Daoy (cell line): Measurements from ENCODE around the gene TOX3. TPM values are rescaled to one million over a fixed set of nuclear protein-coding genes. Genes with fewer than 3 reads are reported as not detected.

Experiments
- DNase-seq: peaks from one replicate; pipeline ENCODE4 v3.0.0-alpha.2; 2015; ENCODE audit warnings: low read depth
- total RNA-seq: library from RNA; depleted of rRNA; stranded (reverse); fragments of >200 nt; shearing (Covaris generic); gene quantifications from 2 replicates; pipeline ENCODE4 v1.2.3, GENCODE V29; 2014

Gene TOX3
- total RNA-seq, 1 experiment from 2014 or later = not detected

- DNase-seq = no peak
Observed at GRCh38 chr16:52563767-52564611, 17.0 kb upstream of the TOX3 start.

DNA sequence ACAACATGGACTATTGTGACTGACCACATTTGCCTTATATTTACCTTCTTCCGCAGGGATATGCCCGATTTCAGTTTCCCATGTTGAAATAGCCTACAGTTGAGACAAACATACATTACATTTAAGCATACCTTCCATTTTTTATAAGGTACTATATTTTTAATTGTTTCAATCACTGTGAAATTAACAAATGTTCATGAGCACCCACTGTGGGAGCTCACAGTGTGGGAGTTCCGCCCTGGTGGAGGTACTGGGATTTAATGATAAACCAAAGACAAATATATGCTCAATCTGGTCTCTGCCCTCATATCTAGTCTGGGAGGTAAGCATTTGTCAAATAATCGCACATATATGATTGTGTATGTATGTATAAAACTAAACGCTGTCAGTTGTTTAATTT is 15.8 kb upstream of the TOX3 start:
- DNase-seq = no peak

DNA sequence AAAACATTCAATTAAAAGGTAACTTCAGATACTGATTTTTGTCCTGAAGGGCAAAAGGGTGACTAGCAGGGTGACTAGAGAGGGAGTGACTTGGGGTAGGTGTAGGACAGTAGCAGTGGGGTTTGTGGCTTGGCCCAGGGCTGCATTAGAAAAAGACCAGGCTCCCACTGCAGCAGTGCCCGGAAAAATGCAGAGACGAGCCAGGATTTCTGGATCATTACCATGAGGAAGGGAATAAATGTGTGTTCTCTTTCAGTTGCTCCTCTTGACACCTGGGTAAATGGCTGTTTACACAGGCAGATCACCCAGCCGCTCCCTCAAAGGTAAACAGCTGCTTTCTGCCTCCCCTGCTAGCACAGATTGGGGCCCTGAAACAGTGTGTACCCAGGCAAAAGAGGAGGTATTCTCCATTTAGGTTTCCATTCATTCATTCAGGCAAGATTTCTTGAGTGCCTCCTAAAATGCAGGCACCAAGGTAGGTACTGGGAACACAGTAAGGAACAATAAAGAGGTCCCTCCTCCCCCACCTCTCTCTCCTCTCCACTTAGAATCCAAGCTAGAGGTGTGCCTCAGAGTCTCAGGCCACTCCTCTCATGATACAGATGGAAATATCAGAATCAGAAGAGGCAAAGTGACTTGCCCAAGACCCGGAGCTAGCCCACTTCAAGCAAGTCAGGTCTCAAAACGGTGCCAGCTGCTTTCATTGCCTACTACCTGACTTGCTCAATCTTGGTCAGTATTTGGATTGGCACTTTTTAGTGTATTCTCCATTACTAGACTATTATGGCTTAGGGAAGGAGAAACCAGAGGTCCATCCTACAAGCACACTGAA is 15.2 kb upstream of the TOX3 start:
- DNase-seq = no peak

DNA sequence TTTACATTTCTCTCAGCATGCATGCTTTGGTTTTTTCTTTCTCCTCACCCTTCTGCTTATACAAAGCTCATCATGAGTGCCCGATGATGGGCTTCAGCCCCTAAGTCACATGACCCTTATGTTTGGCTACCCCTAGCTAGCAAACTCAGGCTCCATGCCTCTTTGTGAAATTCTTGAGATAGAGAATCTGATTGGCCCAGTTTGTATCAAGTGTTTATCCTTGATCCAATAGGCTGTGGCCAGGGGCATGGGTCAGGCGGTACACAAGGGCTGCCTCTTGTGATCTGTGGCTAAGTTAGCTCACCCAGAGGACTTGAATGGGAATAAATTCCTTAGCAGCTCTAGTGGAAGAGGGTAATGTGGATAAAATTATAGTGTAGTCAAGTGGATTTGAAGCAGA is 11.5 kb upstream of the TOX3 start:
- no peak for DNase-seq

GRCh38 chr16:52557236-52557635 is 10.3 kb upstream of the TOX3 start:
- DNase-seq = no peak

- no peak for DNase-seq
Observed at GRCh38 chr16:52556083-52556482, 9.1 kb upstream of the TOX3 start.

- no peak for DNase-seq
Observed at GRCh38 chr16:52555572-52555971, 8.6 kb upstream of the TOX3 start.

GRCh38 chr16:52554334-52554733 is 7.4 kb upstream of the TOX3 start:
- DNase-seq = no peak

DNA sequence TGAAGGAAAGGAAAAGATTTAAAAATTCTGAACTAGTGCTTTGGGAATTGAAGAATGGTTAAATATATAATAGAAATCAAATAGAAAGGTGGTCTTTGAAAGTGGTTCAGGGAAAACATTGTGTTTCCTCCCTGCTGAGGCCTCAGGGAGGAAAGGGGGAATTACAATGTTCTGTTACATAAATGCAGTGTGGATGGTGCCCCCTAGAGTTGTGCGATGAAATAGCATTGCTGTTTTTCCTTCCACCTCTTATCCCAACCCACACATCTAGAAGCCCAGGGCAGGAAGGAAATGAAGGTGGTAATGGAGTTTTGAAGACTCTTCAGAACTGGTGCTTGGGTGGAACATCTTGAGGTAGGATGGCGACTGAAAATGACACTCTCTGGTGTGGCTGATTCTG is 6.4 kb upstream of the TOX3 start:
- no peak for DNase-seq

DNA sequence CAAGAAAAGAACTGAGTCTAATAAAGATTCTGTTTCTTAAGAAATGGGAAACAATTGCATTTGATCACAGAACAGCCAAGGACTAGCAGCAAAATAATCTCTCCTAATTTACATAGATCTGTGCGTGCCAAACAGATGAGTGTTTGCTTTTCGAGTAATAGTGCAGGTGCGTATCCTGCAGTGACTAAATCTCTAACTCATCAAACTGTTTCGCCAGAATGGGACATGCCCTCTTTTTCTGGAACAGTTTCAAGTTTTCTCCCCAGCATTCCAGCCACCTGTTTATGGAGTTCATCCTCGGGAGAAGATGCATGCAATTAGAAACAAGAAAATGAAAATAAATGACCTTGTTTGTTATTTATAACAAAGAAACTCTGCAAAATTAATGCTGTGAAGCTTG is 5.7 kb upstream of the TOX3 start:
- no peak for DNase-seq

DNA sequence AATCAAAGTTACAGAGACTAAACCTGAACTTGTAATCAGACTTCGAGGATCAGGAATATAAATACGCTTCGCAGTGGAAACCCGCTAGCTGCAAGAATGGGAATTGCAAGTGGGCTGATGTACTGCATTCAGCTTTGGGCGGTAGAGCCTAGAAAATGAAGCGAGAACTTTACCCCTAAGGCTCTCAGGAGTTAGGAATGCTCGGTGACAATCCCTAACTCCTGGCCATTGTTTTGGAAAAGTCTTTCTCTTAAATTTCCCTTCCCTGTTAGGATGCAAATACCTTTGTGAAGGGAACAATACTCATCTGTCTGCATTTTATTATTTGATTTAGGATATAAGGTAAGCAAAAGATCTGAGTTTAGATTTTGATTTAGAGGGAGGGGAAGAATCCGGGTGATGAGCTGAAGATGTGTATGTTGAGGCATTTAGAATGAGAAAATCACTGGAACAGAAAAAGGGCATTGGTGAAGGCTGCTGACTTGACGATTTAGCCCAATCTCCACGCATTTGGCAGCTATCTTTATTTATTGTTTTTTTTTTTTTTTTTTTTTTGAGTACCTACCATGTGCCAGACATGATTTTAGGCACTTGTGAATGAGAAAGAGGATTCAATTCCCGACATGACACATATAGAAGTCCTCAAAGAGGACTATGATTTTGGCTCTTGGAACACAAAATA is 2.2 kb upstream of the TOX3 start:
- no peak for DNase-seq

DNA sequence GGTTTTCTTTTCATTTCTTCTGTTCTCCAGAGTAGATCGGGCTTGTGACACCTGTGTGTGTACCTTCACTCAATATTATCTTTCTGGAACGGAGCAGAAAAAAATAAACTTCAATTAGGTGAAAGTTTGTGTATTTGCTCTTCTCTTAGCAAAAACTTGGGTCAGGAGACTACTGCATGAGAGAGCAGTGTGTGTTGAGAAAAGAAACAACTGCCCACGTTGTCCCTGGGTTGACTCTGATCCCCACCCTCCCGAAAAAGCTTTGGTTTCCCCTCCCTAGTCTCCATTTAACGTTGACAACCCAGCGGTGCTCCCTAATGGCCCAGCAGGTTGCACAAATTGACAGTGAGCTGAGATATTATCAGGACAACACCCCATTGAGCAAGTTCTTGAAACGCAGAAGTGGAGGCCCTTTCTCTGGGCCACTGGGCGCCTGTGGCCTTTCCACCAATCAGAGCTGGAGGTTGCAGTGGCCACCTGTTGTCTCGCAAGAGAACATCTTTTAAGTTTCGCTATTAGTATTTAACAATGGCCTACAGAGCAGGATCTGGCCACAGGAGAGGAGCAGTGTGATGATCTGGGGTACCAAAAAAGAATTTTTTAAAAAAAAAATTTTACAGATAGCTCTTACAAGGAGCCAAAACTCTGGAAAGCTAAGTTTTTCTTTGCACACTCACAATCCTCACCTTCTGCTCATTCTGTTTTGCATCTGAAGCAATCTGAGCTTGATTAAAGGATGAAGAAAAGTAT is 1.5 kb upstream of the TOX3 start:
- DNase-seq = no peak

- DNase-seq = no peak
Observed at GRCh38 chr16:52547834-52548215, 882 bp upstream of the TOX3 start.

DNA sequence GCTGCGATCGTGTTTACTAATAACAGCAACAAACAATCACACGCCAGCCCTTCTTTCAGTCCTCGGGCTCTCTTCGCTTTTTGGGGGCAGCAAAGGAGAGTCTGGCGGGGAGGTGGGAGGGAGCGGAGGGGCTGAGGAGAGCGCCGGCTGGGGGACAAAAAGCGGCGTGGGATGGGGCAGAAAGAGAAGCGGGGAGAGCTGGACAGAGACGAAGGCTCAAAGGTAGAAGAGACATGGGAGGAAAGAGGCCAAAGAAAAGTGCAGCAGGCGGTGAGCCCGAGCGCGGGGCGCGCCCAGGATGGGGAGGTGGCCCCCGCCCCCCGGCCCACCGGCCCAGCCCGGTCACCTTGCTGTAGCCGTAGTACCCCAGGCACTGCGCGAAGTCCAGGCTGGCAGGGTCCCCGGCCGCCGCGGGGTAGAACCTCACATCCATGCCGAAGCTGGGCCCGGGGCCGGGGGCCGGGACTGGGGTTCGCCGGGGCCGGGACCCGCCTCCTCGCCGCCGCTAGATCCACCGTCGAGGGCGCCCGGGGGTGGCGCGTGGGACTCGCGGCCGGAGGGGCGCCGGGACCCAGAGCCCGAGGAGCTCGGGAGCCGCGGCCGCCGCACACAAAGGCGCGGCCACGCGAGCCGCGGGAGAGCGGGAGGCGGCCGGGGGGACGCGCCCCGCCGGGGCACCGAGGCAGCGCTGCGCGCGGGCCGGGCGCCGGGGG is 496 bp downstream of the TOX3 start:
- no peak for DNase-seq

DNA sequence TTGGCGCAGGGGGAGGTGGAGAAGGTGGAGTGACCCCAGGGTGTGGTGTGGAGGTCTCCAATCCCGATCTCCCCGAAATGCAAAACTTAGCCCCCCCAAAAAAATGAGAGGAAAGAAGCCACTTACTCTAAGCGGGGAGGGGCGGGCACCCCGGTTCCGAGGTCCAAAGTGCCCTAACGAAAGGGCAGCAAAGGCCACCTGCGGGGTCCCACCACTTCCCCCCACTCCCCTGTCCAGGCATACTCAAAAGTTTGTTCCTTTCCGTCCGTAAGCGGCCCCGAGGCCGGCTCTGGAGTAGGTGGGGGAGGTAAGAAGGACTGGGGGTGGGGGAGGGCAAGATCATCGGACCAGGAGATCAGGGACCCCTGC is 1.1 kb downstream of the TOX3 start:
- DNase-seq = no peak

GRCh38 chr16:52545222-52545897 is 1.6 kb downstream of the TOX3 start:
- DNase-seq = no peak

DNA sequence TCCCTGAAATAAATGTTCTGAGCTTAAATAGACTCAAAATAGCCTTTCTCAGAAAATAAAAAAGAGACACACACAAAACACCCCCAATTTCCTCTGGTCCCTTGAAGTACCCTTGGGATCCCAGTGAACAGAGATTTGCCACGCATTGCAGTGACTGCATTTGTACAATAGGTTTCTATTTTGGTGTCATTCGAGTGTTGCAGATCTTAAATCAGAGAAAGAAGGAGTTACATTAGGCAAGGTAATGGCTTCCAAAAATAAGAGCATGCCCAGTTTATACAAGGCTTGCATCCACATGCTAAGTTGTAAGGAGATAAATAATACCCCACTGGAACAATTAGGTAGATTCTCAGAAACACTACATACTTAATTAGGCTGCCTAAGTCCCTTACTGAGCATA is 2.2 kb downstream of the TOX3 start:
- DNase-seq = no peak

DNA sequence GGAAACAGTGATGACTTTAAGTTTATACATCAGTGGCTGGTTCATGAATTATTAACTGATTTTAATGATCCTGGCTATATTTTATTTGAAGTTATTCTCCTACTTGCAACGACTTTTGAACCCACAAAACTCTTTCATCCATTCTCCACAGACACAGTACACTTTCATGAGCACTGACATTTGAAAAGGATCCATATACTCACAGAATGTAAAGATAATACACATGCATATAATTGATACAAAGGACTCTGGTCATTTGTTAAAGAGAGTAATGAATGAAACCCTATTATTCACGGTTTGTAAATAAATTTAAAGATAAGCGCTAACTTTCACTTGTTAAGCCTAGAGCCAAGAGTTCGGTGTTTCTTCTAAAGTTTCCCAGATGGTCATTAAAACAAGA is 3.3 kb downstream of the TOX3 start:
- no peak for DNase-seq

GRCh38 chr16:52540910-52541309 is 6.0 kb downstream of the TOX3 start:
- no peak for DNase-seq

DNA sequence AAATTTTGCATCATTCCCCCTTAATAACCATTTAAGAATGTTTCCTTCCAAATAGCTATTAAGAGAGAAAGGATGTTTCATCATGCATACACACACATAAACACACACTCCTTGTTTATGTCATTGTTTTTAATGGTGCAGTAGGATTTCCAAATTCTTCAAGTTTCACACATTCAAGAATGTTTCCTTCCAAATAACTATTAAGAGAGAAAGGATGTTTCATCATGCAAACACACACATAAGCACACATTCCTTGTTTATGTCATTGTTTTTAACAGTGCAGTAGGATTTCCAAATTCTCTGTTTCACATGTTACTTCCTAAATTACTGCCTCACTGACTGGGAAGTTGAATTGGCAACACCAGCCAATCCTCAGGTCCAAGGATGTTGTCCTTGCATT is 7.8 kb downstream of the TOX3 start:
- DNase-seq = no peak

DNA sequence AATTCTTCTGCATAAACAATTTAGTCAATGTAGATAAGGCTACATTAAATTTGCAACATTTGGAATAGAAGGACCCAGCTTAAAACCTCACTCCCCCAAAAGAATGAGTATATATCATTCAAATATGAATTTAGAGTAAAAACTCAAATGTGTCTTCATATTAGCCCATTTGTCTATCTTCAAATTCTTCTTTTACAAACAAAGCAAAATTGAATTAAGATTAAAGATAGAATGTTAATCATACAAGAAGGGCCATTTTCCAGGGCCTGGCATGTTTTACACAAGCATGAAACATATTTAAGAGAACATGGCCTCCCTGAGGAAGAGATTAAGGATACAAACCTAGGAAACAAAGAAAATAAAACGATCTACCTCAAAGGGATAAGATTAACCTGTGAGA is 8.4 kb downstream of the TOX3 start:
- no peak for DNase-seq
